ENCODE results near the gene PRKAG1. TPM values are rescaled to one million over a fixed set of nuclear protein-coding genes. Genes with fewer than 3 reads are reported as not detected.

PRKAG1 gene
- total and polyA plus RNA-seq, 4 donors: 15.5 to 31.5 (median 20.9) TPM

DNA sequence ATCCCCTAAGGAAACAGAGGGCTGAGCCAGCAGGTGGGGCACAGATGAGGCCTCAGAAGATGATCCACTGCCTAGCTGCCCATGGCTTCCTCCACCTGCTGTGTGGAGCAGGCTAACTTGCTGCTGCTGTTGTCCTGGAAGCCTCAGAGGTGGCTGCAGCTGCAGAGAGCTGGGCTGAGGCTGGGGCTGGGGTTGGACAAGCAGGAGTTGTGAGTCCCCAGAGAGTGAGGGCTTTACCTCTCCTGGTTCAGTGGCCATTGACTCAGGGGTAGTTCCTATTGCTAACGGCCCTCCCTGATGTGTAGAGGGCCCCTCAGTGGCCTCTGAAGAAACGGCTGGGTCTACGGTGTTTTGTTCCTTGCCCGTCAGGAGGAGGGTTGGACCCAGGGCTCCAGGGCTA lies 13.7 kb upstream of the PRKAG1 start (continued):
- TF ChIP-seq TAF1 (conservative IDR thresholded peaks at IDR 0.05): no peak
- TF ChIP-seq, protein P1, sequence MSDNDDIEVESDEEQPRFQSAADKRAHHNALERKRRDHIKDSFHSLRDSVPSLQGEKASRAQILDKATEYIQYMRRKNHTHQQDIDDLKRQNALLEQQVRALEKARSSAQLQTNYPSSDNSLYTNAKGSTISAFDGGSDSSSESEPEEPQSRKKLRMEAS (IDR thresholded peaks at IDR 0.05): no peak
- TF ChIP-seq EGR1 (IDR thresholded peaks at IDR 0.05; ENCODE audit: low read depth in 2 of 2): no peak
- no peak for TF ChIP-seq NR2F2 (IDR thresholded peaks at IDR 0.05)

DNA sequence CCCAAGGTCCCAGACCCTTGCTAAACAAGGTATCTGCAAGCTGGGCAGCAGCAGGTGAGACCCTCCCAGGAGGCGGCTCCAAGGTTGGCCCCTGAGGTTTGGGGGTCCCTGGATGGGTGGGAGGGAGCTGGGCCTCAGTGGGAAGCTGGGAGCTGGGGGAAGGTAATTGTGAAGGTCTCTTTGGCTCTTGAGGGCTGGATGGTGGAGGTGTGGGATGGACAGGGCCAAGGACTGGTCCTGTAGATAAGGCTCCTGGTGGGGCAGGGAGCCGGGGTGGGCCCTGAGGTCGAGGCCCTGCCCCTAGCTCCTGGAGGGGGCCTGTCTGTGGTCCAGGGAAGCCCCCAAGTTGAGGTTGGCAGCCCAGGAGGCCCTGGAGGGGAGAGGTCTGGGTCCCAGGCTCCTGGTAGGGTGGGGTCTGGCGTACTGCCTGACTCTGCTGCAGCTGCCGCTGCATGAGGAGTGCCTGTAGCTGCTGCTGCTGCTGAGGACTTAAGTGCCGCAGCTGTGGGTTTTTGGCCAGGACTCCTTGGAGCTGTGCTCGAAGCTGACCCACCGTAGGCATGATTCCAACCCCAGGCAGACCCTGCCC lies 13.1 kb upstream of the PRKAG1 start:
- DNase-seq (ENCODE audit: low spot score): no peak
- TF ChIP-seq HNF4G (IDR thresholded peaks at IDR 0.05): no peak
- TF ChIP-seq, protein P2, sequence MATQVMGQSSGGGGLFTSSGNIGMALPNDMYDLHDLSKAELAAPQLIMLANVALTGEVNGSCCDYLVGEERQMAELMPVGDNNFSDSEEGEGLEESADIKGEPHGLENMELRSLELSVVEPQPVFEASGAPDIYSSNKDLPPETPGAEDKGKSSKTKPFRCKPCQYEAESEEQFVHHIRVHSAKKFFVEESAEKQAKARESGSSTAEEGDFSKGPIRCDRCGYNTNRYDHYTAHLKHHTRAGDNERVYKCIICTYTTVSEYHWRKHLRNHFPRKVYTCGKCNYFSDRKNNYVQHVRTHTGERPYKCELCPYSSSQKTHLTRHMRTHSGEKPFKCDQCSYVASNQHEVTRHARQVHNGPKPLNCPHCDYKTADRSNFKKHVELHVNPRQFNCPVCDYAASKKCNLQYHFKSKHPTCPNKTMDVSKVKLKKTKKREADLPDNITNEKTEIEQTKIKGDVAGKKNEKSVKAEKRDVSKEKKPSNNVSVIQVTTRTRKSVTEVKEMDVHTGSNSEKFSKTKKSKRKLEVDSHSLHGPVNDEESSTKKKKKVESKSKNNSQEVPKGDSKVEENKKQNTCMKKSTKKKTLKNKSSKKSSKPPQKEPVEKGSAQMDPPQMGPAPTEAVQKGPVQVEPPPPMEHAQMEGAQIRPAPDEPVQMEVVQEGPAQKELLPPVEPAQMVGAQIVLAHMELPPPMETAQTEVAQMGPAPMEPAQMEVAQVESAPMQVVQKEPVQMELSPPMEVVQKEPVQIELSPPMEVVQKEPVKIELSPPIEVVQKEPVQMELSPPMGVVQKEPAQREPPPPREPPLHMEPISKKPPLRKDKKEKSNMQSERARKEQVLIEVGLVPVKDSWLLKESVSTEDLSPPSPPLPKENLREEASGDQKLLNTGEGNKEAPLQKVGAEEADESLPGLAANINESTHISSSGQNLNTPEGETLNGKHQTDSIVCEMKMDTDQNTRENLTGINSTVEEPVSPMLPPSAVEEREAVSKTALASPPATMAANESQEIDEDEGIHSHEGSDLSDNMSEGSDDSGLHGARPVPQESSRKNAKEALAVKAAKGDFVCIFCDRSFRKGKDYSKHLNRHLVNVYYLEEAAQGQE (IDR thresholded peaks at IDR 0.05): no peak
- TF ChIP-seq YY1 (IDR thresholded peaks at IDR 0.05): no peak
- no peak for TF ChIP-seq TAF1 (conservative IDR thresholded peaks at IDR 0.05)
- TF ChIP-seq RXRA (IDR thresholded peaks at IDR 0.05): no peak
- TF ChIP-seq FOXA1 (IDR thresholded peaks at IDR 0.05): no peak
- no peak for TF ChIP-seq EGR1 (IDR thresholded peaks at IDR 0.05; ENCODE audit: low read depth in 2 of 2)
- TF ChIP-seq, protein P3, sequence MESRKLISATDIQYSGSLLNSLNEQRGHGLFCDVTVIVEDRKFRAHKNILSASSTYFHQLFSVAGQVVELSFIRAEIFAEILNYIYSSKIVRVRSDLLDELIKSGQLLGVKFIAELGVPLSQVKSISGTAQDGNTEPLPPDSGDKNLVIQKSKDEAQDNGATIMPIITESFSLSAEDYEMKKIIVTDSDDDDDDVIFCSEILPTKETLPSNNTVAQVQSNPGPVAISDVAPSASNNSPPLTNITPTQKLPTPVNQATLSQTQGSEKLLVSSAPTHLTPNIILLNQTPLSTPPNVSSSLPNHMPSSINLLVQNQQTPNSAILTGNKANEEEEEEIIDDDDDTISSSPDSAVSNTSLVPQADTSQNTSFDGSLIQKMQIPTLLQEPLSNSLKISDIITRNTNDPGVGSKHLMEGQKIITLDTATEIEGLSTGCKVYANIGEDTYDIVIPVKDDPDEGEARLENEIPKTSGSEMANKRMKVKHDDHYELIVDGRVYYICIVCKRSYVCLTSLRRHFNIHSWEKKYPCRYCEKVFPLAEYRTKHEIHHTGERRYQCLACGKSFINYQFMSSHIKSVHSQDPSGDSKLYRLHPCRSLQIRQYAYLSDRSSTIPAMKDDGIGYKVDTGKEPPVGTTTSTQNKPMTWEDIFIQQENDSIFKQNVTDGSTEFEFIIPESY (IDR thresholded peaks at IDR 0.05): no peak
- no peak for TF ChIP-seq GABPA (IDR thresholded peaks at IDR 0.05 in 1 of 2, conservative IDR thresholded peaks at IDR 0.05 in 1 of 2)
- Histone ChIP-seq H3K27me3 (ENCODE audit: control insufficient read depth in 4 of 4, insufficient read depth in 4 of 4, low read length in 3 of 4) (no peaks in the 10 kb centered on the region), H3K9ac (ENCODE audit: low read depth in 1 of 2, low read length in 2 of 2) (no peak overlapping the region), H3K27ac (ENCODE audit: low read depth in 1 of 2, low read length in 2 of 2) (no peak overlapping the region), H3K36me3 (ENCODE audit: control insufficient read depth in 4 of 4, insufficient read depth in 3 of 4, low read depth in 1 of 4, low read length in 3 of 4) (peaks cover 18 to 80% (median 41%) of the 10 kb centered on the region in 4 donors), H3K9me3 (ENCODE audit: control insufficient read depth in 4 of 4, low read length in 3 of 4) (no peaks in the 10 kb centered on the region), H3K4me3 (ENCODE audit: low read depth in 1 of 3, low read length in 3 of 3) (no peak overlapping the region), H3K4me1 (ENCODE audit: control insufficient read depth in 4 of 4, insufficient read depth in 4 of 4, low read length in 3 of 4) (no peaks in the 10 kb centered on the region)
- WGBS: 96% methylated on average over 8 of the region's 8 CpGs

DNA sequence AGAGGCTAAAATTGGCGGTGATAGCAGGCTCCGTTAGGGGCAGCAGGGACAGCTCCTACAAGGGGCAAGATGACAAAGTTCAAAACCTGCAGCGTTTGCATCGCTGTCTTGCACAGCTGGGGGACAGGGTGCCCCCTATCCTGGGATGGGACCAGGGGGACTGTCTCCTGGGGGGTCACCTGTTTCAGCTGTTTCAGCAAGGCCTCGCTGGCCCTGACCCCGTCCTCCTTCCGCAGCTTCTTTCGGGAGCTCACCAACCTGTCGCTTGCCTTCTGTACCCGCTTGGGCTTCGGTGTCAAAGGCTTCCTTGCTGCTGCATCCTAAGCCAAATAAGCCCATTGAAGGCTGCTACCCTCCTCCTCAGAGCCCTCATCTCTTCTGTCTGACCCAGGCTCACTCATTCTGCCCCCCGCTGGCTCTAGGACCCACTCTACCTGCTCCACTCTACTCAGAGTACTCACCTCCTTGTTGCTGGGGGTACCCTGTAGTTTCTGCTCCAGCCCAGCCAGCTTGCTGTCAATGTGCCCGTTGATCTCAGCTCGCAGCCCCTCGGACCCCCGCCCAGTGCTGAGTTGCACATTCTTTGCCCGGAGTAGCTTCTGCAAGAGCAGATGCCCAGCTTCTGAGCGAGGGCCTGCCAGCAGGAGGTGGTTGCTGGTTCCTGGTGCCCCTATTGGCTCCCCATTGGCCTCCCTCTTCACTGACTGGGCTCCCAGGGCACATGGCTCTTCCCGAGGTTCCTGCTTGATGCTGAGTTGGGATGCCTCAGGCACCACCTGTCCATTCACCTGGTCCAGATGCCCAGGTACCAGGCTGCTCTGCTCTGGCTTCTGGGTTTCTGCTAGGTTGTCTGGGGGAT lies 12.4 kb upstream of the PRKAG1 start:
- Histone ChIP-seq H3K4me3 (ENCODE audit: low read depth in 1 of 3, low read length in 3 of 3) (no peak overlapping the region), H3K27ac (ENCODE audit: low read depth in 1 of 2, low read length in 2 of 2) (no peak overlapping the region), H3K9ac (ENCODE audit: low read depth in 1 of 2, low read length in 2 of 2) (no peak overlapping the region), H3K4me1 (ENCODE audit: control insufficient read depth in 4 of 4, insufficient read depth in 4 of 4, low read length in 3 of 4) (no peaks in the 10 kb centered on the region), H3K36me3 (ENCODE audit: control insufficient read depth in 4 of 4, insufficient read depth in 3 of 4, low read depth in 1 of 4, low read length in 3 of 4) (peaks cover 21 to 83% (median 46%) of the 10 kb centered on the region in 4 donors), H3K9me3 (ENCODE audit: control insufficient read depth in 4 of 4, low read length in 3 of 4) (no peaks in the 10 kb centered on the region), H3K27me3 (ENCODE audit: control insufficient read depth in 4 of 4, insufficient read depth in 4 of 4, low read length in 3 of 4) (no peaks in the 10 kb centered on the region)
- no peak for DNase-seq (ENCODE audit: low spot score)
- 96% methylated on average over 19 of the region's 19 CpGs for WGBS
- TF ChIP-seq EGR1 (IDR thresholded peaks at IDR 0.05; ENCODE audit: low read depth in 2 of 2): no peak
- TF ChIP-seq, protein P2 (IDR thresholded peaks at IDR 0.05): no peak
- TF ChIP-seq YY1 (IDR thresholded peaks at IDR 0.05): no peak
- no peak for TF ChIP-seq HNF4G (IDR thresholded peaks at IDR 0.05)
- TF ChIP-seq FOXA1 (IDR thresholded peaks at IDR 0.05): no peak
- TF ChIP-seq, protein P3 (IDR thresholded peaks at IDR 0.05): no peak
- no peak for TF ChIP-seq NR2F2 (IDR thresholded peaks at IDR 0.05)
- TF ChIP-seq TAF1 (conservative IDR thresholded peaks at IDR 0.05): no peak
- TF ChIP-seq GABPA (IDR thresholded peaks at IDR 0.05 in 1 of 2, conservative IDR thresholded peaks at IDR 0.05 in 1 of 2): no peak
- no peak for TF ChIP-seq JUND (IDR thresholded peaks at IDR 0.05)
- no peak for TF ChIP-seq RXRA (IDR thresholded peaks at IDR 0.05)
- no peak for TF ChIP-seq FOXA2 (IDR thresholded peaks at IDR 0.05)
- TF ChIP-seq, protein P1 (IDR thresholded peaks at IDR 0.05): no peak
- no peak for TF ChIP-seq HNF4A (conservative IDR thresholded peaks at IDR 0.05)
- TF ChIP-seq RAD21 (IDR thresholded peaks at IDR 0.05): no peak

All from liver (tissue), 9 donors.